SK-N-SH treated with all-trans-retinoic acid at 6 μM for 48 hours (cell line): ENCODE measurements around the gene FOXE1.

Source experiments
- ATAC-seq: fragments of 200-7000 bp; cut with Tn5 transposase; 3 replicates; pipeline ENCODE4 v1.9.1; 2020; ENCODE audit warnings: mild to moderate bottlenecking, moderate library complexity
- ARNTL ChIP-seq: fragments of 450-650 bp; formaldehyde crosslinking; IDR thresholded peaks from 2 replicates; pipeline ENCODE4 v1.5.0; 2020; ENCODE audit warnings: low read depth, mild to moderate bottlenecking, moderate library complexity, borderline replicate concordance
- BACH2 ChIP-seq: fragments of 250-450 bp; sonication (Bioruptor Pico); IDR thresholded peaks from 2 replicates; pipeline ENCODE4 v1.9.0; 2021; ENCODE audit warnings: mild to moderate bottlenecking, borderline replicate concordance
- CSDC2 ChIP-seq: fragments of 250-450 bp; sonication (Bioruptor Pico); IDR thresholded peaks from 2 replicates; pipeline ENCODE4 v1.5.0; 2020; ENCODE audit warnings: mild to moderate bottlenecking, moderate library complexity
- ESRRG ChIP-seq: fragments of 250-450 bp; sonication (Bioruptor Pico); IDR thresholded peaks from 2 replicates; pipeline ENCODE4 v1.6.1; 2021; ENCODE audit warnings: mild to moderate bottlenecking
- GLIS3 ChIP-seq: fragments of 250-450 bp; sonication (Bioruptor Pico); IDR thresholded peaks from 2 replicates; pipeline ENCODE4 v1.5.0; 2020; ENCODE audit warnings: mild to moderate bottlenecking, moderate library complexity
- ISL1 ChIP-seq: fragments of 250-450 bp; sonication (Bioruptor Pico); IDR thresholded peaks from 2 replicates; pipeline ENCODE4 v2.1.2; 2022; ENCODE audit warnings: mild to moderate bottlenecking, moderate library complexity
- OSR1 ChIP-seq: fragments of 250-450 bp; sonication (Bioruptor Pico); IDR thresholded peaks from 2 replicates; pipeline ENCODE4 v1.8.0; 2022; ENCODE audit warnings: moderate library complexity, mild to moderate bottlenecking, inconsistent platforms
- PPARA ChIP-seq: fragments of 250-450 bp; sonication (Bioruptor Pico); IDR thresholded peaks from 2 replicates; pipeline ENCODE4 v1.5.0; 2020; ENCODE audit warnings: mild to moderate bottlenecking, borderline replicate concordance
- RARB ChIP-seq: fragments of 250-450 bp; sonication (Bioruptor Pico); IDR thresholded peaks from 2 replicates; pipeline ENCODE4 v1.8.0; 2021; ENCODE audit warnings: mild to moderate bottlenecking, moderate library complexity
- SNAI2 ChIP-seq: fragments of 250-450 bp; sonication (Bioruptor Pico); IDR thresholded peaks from 2 replicates; pipeline ENCODE4 v1.5.0; 2020; ENCODE audit warnings: mild to moderate bottlenecking, moderate library complexity
- TCF4 ChIP-seq: fragments of 250-450 bp; sonication (Bioruptor Pico); IDR thresholded peaks from 2 replicates; pipeline ENCODE4 v1.8.0; 2021; ENCODE audit warnings: mild to moderate bottlenecking, moderate library complexity, borderline replicate concordance
- TOX ChIP-seq: fragments of 250-450 bp; sonication (Bioruptor Pico); IDR thresholded peaks from 2 replicates; pipeline ENCODE4 v1.8.0; 2021; ENCODE audit warnings: mild to moderate bottlenecking, moderate library complexity, borderline replicate concordance
- ZC3H10 ChIP-seq: fragments of 250-450 bp; sonication (Bioruptor Pico); IDR thresholded peaks from 2 replicates; pipeline ENCODE4 v1.5.1; 2021; ENCODE audit warnings: mild to moderate bottlenecking, moderate library complexity
- ZFP3 ChIP-seq: fragments of 250-450 bp; sonication (Bioruptor Pico); IDR thresholded peaks from 2 replicates; pipeline ENCODE4 v1.5.0; 2020; ENCODE audit warnings: mild to moderate bottlenecking, moderate library complexity
- ZFP30 ChIP-seq: fragments of 450-650 bp; formaldehyde crosslinking; IDR thresholded peaks from 2 replicates; pipeline ENCODE4 v1.5.0; 2022; ENCODE audit warnings: mild to moderate bottlenecking, moderate library complexity
- ZNF70 ChIP-seq: fragments of 450-650 bp; formaldehyde crosslinking; IDR thresholded peaks from 2 replicates; pipeline ENCODE4 v1.5.0; 2020; ENCODE audit warnings: mild to moderate bottlenecking, moderate library complexity
- ZNF8 ChIP-seq: fragments of 450-650 bp; formaldehyde crosslinking; IDR thresholded peaks from 2 replicates; pipeline ENCODE4 v1.5.0; 2020; ENCODE audit warnings: mild to moderate bottlenecking, moderate library complexity
- TF ChIP-seq, protein P1 (sequence below): fragments of 250-450 bp; sonication (Bioruptor Pico); IDR thresholded peaks from 2 replicates; pipeline ENCODE4 v1.5.1; 2020; ENCODE audit warnings: low read depth, mild to moderate bottlenecking, moderate library complexity
- TF ChIP-seq, protein P2 (sequence below): fragments of 250-450 bp; sonication (Bioruptor Pico); IDR thresholded peaks from 2 replicates; pipeline ENCODE4 v1.8.0; 2021; ENCODE audit warnings: low read depth, mild to moderate bottlenecking, moderate library complexity, borderline replicate concordance
- TF ChIP-seq, protein P3 (sequence below): fragments of 250-450 bp; sonication (Bioruptor Pico); IDR thresholded peaks from 2 replicates; pipeline ENCODE4 v1.5.1; 2021; ENCODE audit warnings: mild to moderate bottlenecking, moderate library complexity
- TF ChIP-seq, protein P4 (sequence below): fragments of 250-450 bp; sonication (Bioruptor Pico); IDR thresholded peaks from 2 replicates; pipeline ENCODE4 v1.8.0; 2020; ENCODE audit warnings: mild to moderate bottlenecking, moderate library complexity, borderline replicate concordance

The FOXE1 gene

GRCh38 chr9:97858393-97858713 is 5.3 kb downstream of the FOXE1 start:
- no peak for TF ChIP-seq ISL1 (CRISPR knock-in tag)
- TF ChIP-seq RARB = no peak
- no peak for TF ChIP-seq BACH2 (CRISPR knock-in tag)
- no peak for TF ChIP-seq ZNF70 (CRISPR knock-in tag)
- no peak for TF ChIP-seq SNAI2 (CRISPR knock-in tag)
- TF ChIP-seq, protein P1, sequence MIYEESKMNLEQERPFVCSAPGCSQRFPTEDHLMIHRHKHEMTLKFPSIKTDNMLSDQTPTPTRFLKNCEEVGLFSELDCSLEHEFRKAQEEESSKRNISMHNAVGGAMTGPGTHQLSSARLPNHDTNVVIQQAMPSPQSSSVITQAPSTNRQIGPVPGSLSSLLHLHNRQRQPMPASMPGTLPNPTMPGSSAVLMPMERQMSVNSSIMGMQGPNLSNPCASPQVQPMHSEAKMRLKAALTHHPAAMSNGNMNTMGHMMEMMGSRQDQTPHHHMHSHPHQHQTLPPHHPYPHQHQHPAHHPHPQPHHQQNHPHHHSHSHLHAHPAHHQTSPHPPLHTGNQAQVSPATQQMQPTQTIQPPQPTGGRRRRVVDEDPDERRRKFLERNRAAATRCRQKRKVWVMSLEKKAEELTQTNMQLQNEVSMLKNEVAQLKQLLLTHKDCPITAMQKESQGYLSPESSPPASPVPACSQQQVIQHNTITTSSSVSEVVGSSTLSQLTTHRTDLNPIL = no peak
- no peak for TF ChIP-seq GLIS3 (CRISPR knock-in tag)
- TF ChIP-seq TOX (CRISPR knock-in tag) = no peak
- TF ChIP-seq, protein P2, sequence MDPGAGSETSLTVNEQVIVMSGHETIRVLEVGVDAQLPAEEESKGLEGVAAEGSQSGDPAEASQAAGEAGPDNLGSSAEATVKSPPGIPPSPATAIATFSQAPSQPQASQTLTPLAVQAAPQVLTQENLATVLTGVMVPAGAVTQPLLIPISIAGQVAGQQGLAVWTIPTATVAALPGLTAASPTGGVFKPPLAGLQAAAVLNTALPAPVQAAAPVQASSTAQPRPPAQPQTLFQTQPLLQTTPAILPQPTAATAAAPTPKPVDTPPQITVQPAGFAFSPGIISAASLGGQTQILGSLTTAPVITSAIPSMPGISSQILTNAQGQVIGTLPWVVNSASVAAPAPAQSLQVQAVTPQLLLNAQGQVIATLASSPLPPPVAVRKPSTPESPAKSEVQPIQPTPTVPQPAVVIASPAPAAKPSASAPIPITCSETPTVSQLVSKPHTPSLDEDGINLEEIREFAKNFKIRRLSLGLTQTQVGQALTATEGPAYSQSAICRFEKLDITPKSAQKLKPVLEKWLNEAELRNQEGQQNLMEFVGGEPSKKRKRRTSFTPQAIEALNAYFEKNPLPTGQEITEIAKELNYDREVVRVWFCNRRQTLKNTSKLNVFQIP = no peak
- TF ChIP-seq OSR1 (CRISPR knock-in tag) = no peak
- TF ChIP-seq ZFP3 = no peak
- ATAC-seq = no peak

DNA sequence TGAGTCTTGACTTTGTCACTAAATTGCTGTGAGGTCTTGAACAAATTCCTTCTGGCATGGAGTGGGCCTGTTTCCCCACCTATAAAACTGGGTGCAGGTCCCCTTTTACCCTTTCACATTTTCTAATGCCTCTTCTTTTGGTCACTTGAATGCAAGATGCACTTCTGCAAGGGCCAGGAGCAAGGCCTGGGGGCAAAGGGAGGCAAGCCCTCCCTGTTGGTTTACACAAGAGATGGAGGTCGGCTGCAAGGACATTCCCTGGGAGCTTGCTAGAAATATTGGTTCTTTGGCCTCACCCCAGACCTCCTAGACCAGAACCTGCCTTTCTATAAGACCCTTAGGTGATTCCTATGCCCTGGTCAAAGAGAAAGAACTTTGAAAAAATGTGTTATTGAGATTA is 5.8 kb downstream of the FOXE1 start:
- TF ChIP-seq ZNF8 (CRISPR knock-in tag) (no peak), BACH2 (CRISPR knock-in tag) (no peak), ARNTL (CRISPR knock-in tag) (no peak), SNAI2 (CRISPR knock-in tag) (no peak), TCF4 (CRISPR knock-in tag) (no peak), ZNF70 (CRISPR knock-in tag) (no peak), RARB (no peak), CSDC2 (CRISPR knock-in tag) (no peak), ZC3H10 (CRISPR knock-in tag) (no peak), ZFP3 (no peak), ZFP30 (CRISPR knock-in tag) (no peak), PPARA (CRISPR knock-in tag) (no peak), ESRRG (CRISPR knock-in tag) (no peak)
- TF ChIP-seq, protein P1 = no peak
- TF ChIP-seq, protein P3, sequence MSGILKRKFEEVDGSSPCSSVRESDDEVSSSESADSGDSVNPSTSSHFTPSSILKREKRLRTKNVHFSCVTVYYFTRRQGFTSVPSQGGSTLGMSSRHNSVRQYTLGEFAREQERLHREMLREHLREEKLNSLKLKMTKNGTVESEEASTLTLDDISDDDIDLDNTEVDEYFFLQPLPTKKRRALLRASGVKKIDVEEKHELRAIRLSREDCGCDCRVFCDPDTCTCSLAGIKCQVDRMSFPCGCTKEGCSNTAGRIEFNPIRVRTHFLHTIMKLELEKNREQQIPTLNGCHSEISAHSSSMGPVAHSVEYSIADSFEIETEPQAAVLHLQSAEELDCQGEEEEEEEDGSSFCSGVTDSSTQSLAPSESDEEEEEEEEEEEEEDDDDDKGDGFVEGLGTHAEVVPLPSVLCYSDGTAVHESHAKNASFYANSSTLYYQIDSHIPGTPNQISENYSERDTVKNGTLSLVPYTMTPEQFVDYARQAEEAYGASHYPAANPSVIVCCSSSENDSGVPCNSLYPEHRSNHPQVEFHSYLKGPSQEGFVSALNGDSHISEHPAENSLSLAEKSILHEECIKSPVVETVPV (CRISPR knock-in tag) = no peak
- TF ChIP-seq, protein P4, sequence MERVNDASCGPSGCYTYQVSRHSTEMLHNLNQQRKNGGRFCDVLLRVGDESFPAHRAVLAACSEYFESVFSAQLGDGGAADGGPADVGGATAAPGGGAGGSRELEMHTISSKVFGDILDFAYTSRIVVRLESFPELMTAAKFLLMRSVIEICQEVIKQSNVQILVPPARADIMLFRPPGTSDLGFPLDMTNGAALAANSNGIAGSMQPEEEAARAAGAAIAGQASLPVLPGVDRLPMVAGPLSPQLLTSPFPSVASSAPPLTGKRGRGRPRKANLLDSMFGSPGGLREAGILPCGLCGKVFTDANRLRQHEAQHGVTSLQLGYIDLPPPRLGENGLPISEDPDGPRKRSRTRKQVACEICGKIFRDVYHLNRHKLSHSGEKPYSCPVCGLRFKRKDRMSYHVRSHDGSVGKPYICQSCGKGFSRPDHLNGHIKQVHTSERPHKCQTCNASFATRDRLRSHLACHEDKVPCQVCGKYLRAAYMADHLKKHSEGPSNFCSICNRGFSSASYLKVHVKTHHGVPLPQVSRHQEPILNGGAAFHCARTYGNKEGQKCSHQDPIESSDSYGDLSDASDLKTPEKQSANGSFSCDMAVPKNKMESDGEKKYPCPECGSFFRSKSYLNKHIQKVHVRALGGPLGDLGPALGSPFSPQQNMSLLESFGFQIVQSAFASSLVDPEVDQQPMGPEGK (CRISPR knock-in tag) = no peak
- no peak for ATAC-seq

GRCh38 chr9:97859346-97859745 is 6.3 kb downstream of the FOXE1 start:
- no peak for TF ChIP-seq TCF4 (CRISPR knock-in tag)
- no peak for TF ChIP-seq BACH2 (CRISPR knock-in tag)
- TF ChIP-seq, protein P2 = no peak
- no peak for TF ChIP-seq ARNTL (CRISPR knock-in tag)
- TF ChIP-seq RARB = no peak
- TF ChIP-seq, protein P1 = no peak
- TF ChIP-seq ISL1 (CRISPR knock-in tag) = no peak
- no peak for TF ChIP-seq CSDC2 (CRISPR knock-in tag)
- TF ChIP-seq ZFP30 (CRISPR knock-in tag) = no peak
- TF ChIP-seq, protein P4 (CRISPR knock-in tag) = no peak
- ATAC-seq = no peak
